Neural cell (in vitro differentiated cells): ENCODE results near the gene BAG5. TPM values are rescaled to one million over a fixed set of nuclear protein-coding genes. Genes with fewer than 3 reads are reported as not detected.

Experiments used
- H2AFZ ChIP-seq: fragments of 200-600, 300-800 bp; sonication (generic), shearing (Covaris generic); 2 replicates; pipeline ENCODE4 v1.6.0; 2014; ENCODE audit warnings: low read depth, mild to moderate bottlenecking, antibody characterized with exemption, low read length, moderate library complexity
- H3F3A ChIP-seq: fragments of 200-600 bp; shearing (Covaris generic); 2 replicates; pipeline ENCODE4 v1.6.1; 2016; ENCODE audit warnings: mild to moderate bottlenecking, moderate library complexity, mixed read lengths, antibody characterized with exemption, low read length; ENCODE audit not compliant: insufficient read depth, poor library complexity, severe bottlenecking
- H3K27ac ChIP-seq: fragments of 200-600, 300-800 bp; sonication (generic), shearing (Covaris generic); 2 replicates; pipeline ENCODE4 v1.5.1; 2014; ENCODE audit warnings: mild to moderate bottlenecking, low read length, moderate library complexity
- H3K27me3 ChIP-seq: fragments of 300-800, 200-600 bp; sonication (generic), shearing (Covaris generic); 2 replicates; pipeline ENCODE4 v1.6.0; 2014; ENCODE audit warnings: mild to moderate bottlenecking, low read depth, low read length, moderate library complexity; ENCODE audit not compliant: insufficient read depth
- H3K36me3 ChIP-seq: fragments of 300-800, 200-600 bp; sonication (generic), shearing (Covaris generic); 2 replicates; pipeline ENCODE4 v1.5.1; 2014; ENCODE audit warnings: mild to moderate bottlenecking, antibody characterized with exemption, low read length, moderate library complexity; ENCODE audit not compliant: insufficient read depth
- H3K4me2 ChIP-seq: fragments of 300-800, 200-600 bp; sonication (generic), shearing (Covaris generic); 2 replicates; pipeline ENCODE4 v1.6.0; 2014; ENCODE audit warnings: mild to moderate bottlenecking, low read length
- H3K4me3 ChIP-seq: fragments of 300-800, 200-600 bp; sonication (generic), shearing (Covaris generic); 2 replicates; pipeline ENCODE4 v1.5.1; 2014; ENCODE audit warnings: mild to moderate bottlenecking, low read length, moderate library complexity
- H3K79me2 ChIP-seq: fragments of 200-600 bp; shearing (Covaris generic); replicated peaks from 2 replicates; pipeline ENCODE4 v1.6.0; 2014; ENCODE audit warnings: mild to moderate bottlenecking, low read length, moderate library complexity; ENCODE audit not compliant: insufficient read depth
- H3K9ac ChIP-seq: fragments of 300-800, 200-600 bp; sonication (generic), shearing (Covaris generic); 2 replicates; pipeline ENCODE4 v1.6.1; 2016; ENCODE audit warnings: mild to moderate bottlenecking, low read length, mixed read lengths
- H3K9me2 ChIP-seq: fragments of 200-600 bp; shearing (Covaris generic); 2 replicates; pipeline ENCODE4 v1.6.1; 2016; ENCODE audit warnings: mild to moderate bottlenecking, low read length, mixed read lengths; ENCODE audit not compliant: insufficient read depth
- H3K9me3 ChIP-seq: fragments of 200-600, 300-800 bp; sonication (generic), shearing (Covaris generic); 2 replicates; pipeline ENCODE4 v1.6.1; 2016; ENCODE audit warnings: mild to moderate bottlenecking, mixed run types, low read length, moderate library complexity, mixed read lengths
- H4K20me1 ChIP-seq: fragments of 200-600 bp; shearing (Covaris generic); 2 replicates; pipeline ENCODE4 v1.6.1; 2016; ENCODE audit warnings: mild to moderate bottlenecking, mixed run types; ENCODE audit not compliant: insufficient read depth
- EP300 ChIP-seq: fragments of 450-650 bp; conservative IDR thresholded peaks from 2 replicates; pipeline ENCODE4 v1.6.1; 2014; ENCODE audit warnings: antibody characterized with exemption, mild to moderate bottlenecking, moderate library complexity; ENCODE audit not compliant: poor library complexity, severe bottlenecking
- EZH2 ChIP-seq: fragments of 200-600, 300-800 bp; shearing (Covaris generic), sonication (generic); IDR thresholded peaks from 2 replicates; pipeline ENCODE4 v1.6.1; 2014; ENCODE audit warnings: antibody characterized with exemption, low read length, borderline replicate concordance, mild to moderate bottlenecking; ENCODE audit not compliant: insufficient read depth, poor library complexity, severe bottlenecking
- MXI1 ChIP-seq: fragments of 450-650 bp; conservative IDR thresholded peaks from 2 replicates; pipeline ENCODE4 v1.6.1; 2014; ENCODE audit warnings: antibody characterized with exemption, mild to moderate bottlenecking; ENCODE audit not compliant: poor library complexity, severe bottlenecking
- POLR2AphosphoS5 ChIP-seq: IDR thresholded peaks from 2 replicates; pipeline ENCODE4 v1.6.1; 2012
- RAD21 ChIP-seq: fragments of 450-650 bp; conservative IDR thresholded peaks from 2 replicates; pipeline ENCODE4 v1.6.1; 2014; ENCODE audit warnings: antibody characterized with exemption, mild to moderate bottlenecking, moderate library complexity
- REST ChIP-seq: IDR thresholded peaks from 2 replicates; pipeline ENCODE4 v1.6.1; 2012; ENCODE audit warnings: borderline replicate concordance
- SMC3 ChIP-seq: fragments of 450-650 bp; conservative IDR thresholded peaks from 2 replicates; pipeline ENCODE4 v1.6.1; 2014; ENCODE audit warnings: antibody characterized with exemption, mild to moderate bottlenecking, moderate library complexity; ENCODE audit not compliant: poor library complexity
- TAF1 ChIP-seq: IDR thresholded peaks from 2 replicates; pipeline ENCODE4 v1.6.1; 2012; ENCODE audit warnings: low read depth
- polyA plus RNA-seq: library from polyadenylated mRNA; depleted of rRNA; stranded (reverse); fragments of >200 nt; gene quantifications from 2 replicates; pipeline ENCODE4 v1.2.3, GENCODE V29; 2014
- TF ChIP-seq, protein P1 (sequence below): fragments of 450-650 bp; IDR thresholded peaks from 2 replicates; pipeline ENCODE4 v1.5.1; 2014; ENCODE audit warnings: antibody characterized with exemption, mild to moderate bottlenecking, moderate library complexity; ENCODE audit not compliant: poor library complexity, severe bottlenecking

The BAG5 gene
- polyA plus RNA-seq, 1 donor from 2014 or later = 25.5 TPM

DNA sequence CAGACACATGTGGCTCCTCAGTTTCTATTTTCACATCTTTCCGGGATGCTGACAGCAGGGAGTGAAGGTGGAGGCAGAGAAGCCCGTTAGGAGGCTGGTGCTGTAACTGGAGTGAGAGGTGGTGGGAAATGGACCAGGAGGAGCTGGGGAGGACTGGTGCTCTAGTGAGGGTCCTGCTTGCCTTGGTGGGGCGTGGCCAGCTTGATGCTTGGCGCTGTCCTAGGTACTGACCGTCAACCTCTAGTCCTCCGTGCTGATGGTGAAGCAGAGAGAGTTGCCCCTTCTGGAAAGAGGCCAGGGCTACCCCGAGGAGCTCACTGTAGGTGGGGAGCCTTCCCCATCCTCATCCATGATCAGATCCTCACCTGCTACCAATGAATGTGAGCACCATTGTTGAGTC, 32.1 kb downstream of the BAG5 start:
- Histone ChIP-seq H4K20me1 (no peaks in the 10 kb centered on the region), H3K9me2 (no peaks in the 10 kb centered on the region), H3K9ac (no peak overlapping the region), H3K9me3 (no peaks in the 10 kb centered on the region), H3F3A (no peaks in the 10 kb centered on the region), H3K79me2 (peaks cover 15% of the 10 kb centered on the region), H3K4me3 (peak overlapping the region; percentile 92), H3K4me2 (no peak overlapping the region), H2AFZ (no peak overlapping the region), H3K27me3 (no peaks in the 10 kb centered on the region), H3K36me3 (no peaks in the 10 kb centered on the region), H3K27ac (no peak overlapping the region)
- TF ChIP-seq EP300 (no peak), RAD21 (no peak), TAF1 (no peak), EZH2 (no peak), SMC3 (no peak), REST (no peak), MXI1 (no peak), POLR2AphosphoS5 (no peak)
- TF ChIP-seq, protein P1, sequence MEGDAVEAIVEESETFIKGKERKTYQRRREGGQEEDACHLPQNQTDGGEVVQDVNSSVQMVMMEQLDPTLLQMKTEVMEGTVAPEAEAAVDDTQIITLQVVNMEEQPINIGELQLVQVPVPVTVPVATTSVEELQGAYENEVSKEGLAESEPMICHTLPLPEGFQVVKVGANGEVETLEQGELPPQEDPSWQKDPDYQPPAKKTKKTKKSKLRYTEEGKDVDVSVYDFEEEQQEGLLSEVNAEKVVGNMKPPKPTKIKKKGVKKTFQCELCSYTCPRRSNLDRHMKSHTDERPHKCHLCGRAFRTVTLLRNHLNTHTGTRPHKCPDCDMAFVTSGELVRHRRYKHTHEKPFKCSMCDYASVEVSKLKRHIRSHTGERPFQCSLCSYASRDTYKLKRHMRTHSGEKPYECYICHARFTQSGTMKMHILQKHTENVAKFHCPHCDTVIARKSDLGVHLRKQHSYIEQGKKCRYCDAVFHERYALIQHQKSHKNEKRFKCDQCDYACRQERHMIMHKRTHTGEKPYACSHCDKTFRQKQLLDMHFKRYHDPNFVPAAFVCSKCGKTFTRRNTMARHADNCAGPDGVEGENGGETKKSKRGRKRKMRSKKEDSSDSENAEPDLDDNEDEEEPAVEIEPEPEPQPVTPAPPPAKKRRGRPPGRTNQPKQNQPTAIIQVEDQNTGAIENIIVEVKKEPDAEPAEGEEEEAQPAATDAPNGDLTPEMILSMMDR = no peak

DNA sequence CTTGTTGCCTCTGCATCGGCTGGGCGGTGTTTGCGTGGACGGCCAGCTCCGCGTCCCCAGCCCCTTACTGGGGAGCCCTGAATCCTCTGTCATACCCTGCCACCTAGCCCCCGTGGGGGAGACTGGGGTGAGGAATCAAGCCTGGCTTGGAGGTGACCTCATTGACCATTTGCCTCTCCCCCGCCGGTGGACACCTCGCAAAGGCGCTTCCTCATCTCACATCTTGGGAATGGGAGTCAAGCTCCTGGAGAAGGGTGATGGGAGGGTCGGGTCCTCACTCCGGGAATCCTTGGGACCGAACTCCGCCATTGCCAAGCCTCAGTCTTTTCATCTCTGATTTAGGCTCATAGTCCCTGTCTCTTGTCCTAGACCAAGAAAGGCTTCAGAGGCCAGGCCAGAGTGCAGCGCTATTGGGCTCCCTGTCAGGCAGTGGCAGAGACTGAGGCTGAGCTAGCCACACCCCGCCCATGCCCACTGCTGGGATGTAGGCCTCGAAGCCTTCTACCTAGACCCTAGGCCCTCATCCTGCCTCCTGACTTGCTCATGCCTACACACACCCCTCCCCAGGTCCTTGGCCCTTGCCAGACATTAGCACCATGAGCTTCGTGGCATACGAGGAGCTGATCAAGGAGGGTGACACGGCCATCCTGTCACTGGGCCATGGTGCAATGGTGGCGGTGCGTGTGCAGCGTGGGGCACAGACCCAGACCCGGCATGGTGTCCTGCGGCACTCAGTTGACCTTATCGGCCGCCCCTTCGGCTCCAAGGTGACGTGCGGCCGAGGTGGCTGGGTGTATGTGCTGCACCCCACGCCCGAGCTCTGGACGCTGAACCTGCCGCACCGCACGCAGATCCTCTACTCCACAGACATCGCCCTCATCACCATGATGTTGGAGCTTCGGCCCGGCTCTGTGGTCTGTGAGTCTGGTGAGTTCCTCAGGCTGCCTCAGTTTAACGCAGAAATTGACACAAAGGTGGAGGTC, 32.8 kb downstream of the BAG5 start:
- Histone ChIP-seq H4K20me1 (no peaks in the 10 kb centered on the region), H3K4me2 (peak overlapping the region; percentile 91), H2AFZ (no peak overlapping the region), H3K27me3 (no peaks in the 10 kb centered on the region), H3F3A (no peaks in the 10 kb centered on the region), H3K9me3 (no peaks in the 10 kb centered on the region), H3K4me3 (peak overlapping the region; percentile 92), H3K9me2 (no peaks in the 10 kb centered on the region), H3K79me2 (peaks cover 15% of the 10 kb centered on the region), H3K9ac (peak overlapping the region; percentile 65), H3K36me3 (no peaks in the 10 kb centered on the region), H3K27ac (no peak overlapping the region)
- TF ChIP-seq TAF1 (no peak), POLR2AphosphoS5 (no peak), EP300 (no peak), REST (no peak), EZH2 (no peak), MXI1 (no peak), RAD21 (no peak), SMC3 (no peak)
- TF ChIP-seq, protein P1 = no peak
